Measurements from ENCODE around the gene CTCFL.

The CTCFL gene

GRCh38 chr20:57465943-57466342, 59.0 kb downstream of the CTCFL start:
- no peak for DNase-seq (ENCODE audit: low read depth)

- no peak for DNase-seq (ENCODE audit: low read depth)
Observed at GRCh38 chr20:57465486-57465885, 59.5 kb downstream of the CTCFL start.

- DNase-seq (ENCODE audit: low read depth): no peak
Observed at GRCh38 chr20:57464642-57465211, 60.2 kb downstream of the CTCFL start.

GRCh38 chr20:57462781-57463180, 62.2 kb downstream of the CTCFL start:
- DNase-seq (ENCODE audit: low read depth): no peak

GRCh38 chr20:57461726-57462125, 63.2 kb downstream of the CTCFL start:
- no peak for DNase-seq (ENCODE audit: low read depth)

- no peak for DNase-seq (ENCODE audit: low read depth)
Observed at GRCh38 chr20:57460781-57461465, 64.0 kb downstream of the CTCFL start.

GRCh38 chr20:57459897-57460296, 65.0 kb downstream of the CTCFL start:
- DNase-seq (ENCODE audit: low read depth): no peak

GRCh38 chr20:57459278-57459677, 65.7 kb downstream of the CTCFL start:
- DNase-seq (ENCODE audit: low read depth): no peak

- no peak for DNase-seq (ENCODE audit: low read depth)
Observed at GRCh38 chr20:57458400-57459160, 66.4 kb downstream of the CTCFL start.

GRCh38 chr20:57457243-57458095, 67.5 kb downstream of the CTCFL start:
- DNase-seq (ENCODE audit: low read depth): no peak

GRCh38 chr20:57456116-57456515, 68.8 kb downstream of the CTCFL start:
- no peak for DNase-seq (ENCODE audit: low read depth)

GRCh38 chr20:57455386-57455785, 69.6 kb downstream of the CTCFL start:
- DNase-seq (ENCODE audit: low read depth): no peak

- no peak for DNase-seq (ENCODE audit: low read depth)
Observed at GRCh38 chr20:57451795-57452661, 72.9 kb downstream of the CTCFL start.

GRCh38 chr20:57451431-57451794, 73.5 kb downstream of the CTCFL start:
- DNase-seq (ENCODE audit: low read depth): no peak

GRCh38 chr20:57450931-57451330, 74.0 kb downstream of the CTCFL start:
- DNase-seq (ENCODE audit: low read depth): no peak

GRCh38 chr20:57450419-57450818, 74.5 kb downstream of the CTCFL start:
- DNase-seq (ENCODE audit: low read depth): no peak

GRCh38 chr20:57449398-57450354, 75.3 kb downstream of the CTCFL start:
- no peak for DNase-seq (ENCODE audit: low read depth)

- no peak for DNase-seq (ENCODE audit: low read depth)
Observed at GRCh38 chr20:57448764-57449354, 76.1 kb downstream of the CTCFL start.

Measured in stimulated activated CD8-positive, alpha-beta memory T cell treated with anti-CD3 and anti-CD28 coated beads, Interleukin-15, amount 100 ng/mL, for 24 hours (primary cell).